D341Med (cell line): ENCODE results near the gene DIAPH3.

Source experiments
- DNase-seq: peaks from one replicate; pipeline ENCODE4 v3.0.0; 2012; ENCODE audit warnings: low spot score

Gene DIAPH3

GRCh38 chr13:59776924-59777690 lies 386.6 kb downstream of the DIAPH3 start:
- DNase-seq: no peak

DNA sequence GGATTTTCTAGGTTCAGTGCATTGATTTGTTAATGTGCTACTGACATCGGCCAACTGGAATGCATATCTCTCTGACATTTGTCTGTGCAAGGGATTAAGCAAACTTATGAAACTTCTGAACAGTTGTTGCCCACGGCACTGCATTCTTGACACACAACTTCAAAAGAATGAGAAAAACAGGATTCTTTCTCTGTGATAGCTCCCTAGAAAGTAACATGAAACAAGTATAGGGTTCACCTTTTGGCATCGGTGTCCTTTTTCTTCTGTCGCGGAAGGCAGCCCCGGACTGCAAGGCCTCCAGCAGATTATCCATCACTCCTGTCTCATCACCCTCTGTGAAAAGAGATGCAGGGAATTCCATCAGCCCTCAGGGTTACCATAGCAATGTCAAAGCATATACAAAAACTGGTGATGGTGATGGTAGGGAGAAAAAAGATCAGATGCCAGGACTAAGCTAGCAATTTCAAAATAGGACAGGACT lies 389.2 kb downstream of the DIAPH3 start:
- DNase-seq: no peak

GRCh38 chr13:59771272-59771671 lies 392.5 kb downstream of the DIAPH3 start:
- peak; percentile 46 for DNase-seq

DNA sequence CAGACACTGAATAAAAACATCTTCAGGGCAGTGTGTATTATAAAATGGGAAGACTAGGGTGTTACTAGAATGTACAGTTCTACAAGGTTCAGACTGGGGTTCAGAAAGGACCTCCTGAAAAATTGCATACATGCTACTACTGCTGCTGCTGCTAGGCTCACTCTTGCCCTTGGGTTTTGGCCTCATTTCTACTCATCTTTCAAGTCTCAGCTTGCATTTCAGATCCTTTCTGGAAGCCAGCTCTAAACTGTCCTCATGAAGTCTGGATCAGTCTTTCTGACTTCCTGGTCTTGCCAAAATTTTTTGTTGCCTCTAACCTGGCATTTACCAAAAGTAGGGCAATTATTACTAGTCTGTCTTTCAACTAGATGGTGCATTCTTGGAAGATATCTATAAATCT lies 393.3 kb downstream of the DIAPH3 start:
- no peak for DNase-seq

GRCh38 chr13:59766236-59766635 lies 397.5 kb downstream of the DIAPH3 start:
- no peak for DNase-seq

GRCh38 chr13:59755632-59756290 lies 408.0 kb downstream of the DIAPH3 start:
- DNase-seq: no peak

DNA sequence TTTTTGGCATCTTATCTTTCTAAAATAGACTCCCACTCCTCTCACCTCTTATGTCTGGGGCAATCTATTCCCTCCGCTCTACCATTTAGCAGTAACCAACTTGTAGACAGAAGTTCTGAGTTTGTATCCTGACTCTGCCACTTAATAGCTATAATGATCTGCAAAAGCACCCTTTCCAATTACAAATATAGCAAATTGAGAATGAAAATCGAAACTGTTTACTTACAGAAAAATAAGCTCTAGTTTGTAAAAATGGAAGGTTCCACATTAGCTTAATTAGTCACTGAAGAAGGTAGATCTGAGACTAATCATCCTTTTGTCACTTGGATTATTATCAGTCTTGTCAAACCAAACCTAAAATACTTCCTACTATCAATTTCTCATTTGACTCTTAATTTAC lies 409.3 kb downstream of the DIAPH3 start:
- DNase-seq: no peak

DNA sequence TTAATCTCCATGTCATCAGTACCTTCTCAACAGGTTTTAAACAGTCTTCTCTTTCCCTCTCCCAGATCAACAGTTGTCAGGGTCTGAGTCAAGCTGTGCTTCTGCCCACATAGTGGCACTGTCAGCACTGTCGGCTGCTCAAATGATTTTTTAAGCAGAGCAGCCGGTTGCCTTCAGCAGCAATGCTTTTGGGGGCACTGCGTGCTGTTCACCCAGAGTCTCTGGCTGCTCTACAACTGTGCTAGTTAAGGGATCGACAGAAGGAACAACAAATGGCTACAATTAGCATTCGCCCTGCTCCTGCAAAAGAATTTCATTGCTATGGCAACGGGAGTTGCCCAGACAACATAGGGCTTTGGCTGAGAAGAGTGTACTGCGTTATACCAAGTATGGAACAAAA lies 412.9 kb downstream of the DIAPH3 start:
- no peak for DNase-seq

GRCh38 chr13:59748046-59748445 lies 415.7 kb downstream of the DIAPH3 start:
- DNase-seq: no peak

GRCh38 chr13:59747529-59747928 lies 416.2 kb downstream of the DIAPH3 start:
- no peak for DNase-seq

DNA sequence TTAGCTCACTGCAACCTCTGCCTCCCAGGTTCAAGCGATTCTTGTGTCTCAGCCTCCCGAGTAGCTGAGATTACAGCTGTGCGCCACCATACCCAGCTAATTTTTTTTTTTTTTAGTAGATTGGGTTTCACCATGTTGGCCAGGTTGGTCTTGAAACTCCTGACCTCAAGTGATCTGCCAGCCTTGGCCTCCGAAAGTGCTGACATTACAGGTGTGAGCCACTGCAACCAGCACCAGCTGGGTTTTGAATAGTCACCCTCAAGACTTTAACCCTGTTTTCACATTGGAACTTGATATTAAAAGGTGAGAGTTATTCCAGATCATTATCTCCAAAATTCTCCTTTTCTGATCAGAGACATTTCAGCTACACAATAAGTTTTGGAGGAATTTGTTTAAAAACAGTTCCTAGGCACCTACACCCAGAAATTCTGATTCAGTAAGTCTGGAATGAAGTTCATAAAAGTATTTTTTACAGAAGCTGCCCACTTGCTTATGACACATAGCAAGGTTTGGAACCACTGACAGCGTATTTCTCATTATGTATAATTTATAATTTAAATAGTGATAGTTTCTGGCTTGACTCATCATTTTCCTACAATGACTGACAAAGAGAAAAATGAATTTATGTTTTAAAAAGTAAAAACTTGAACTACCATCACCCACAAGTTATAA lies 417.3 kb downstream of the DIAPH3 start:
- DNase-seq: no peak

DNA sequence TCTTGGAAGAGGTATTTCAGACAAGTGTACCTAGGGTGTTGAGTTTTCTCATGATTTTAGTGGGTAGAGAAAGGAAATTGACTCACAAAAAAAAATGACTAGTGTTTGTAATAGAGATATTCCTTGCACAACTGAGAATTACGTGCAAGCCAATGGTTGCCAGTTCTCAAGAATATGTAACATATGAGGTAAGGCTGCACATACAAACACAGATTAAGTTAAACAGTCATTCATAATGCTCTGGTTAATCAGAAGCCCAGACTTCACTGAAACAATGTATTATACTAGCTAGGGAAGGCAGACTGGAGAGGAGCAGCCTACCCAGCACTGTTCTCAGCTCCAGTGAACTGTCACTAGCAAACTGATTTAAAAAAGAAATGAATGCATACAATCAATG lies 418.3 kb downstream of the DIAPH3 start:
- DNase-seq: no peak

DNA sequence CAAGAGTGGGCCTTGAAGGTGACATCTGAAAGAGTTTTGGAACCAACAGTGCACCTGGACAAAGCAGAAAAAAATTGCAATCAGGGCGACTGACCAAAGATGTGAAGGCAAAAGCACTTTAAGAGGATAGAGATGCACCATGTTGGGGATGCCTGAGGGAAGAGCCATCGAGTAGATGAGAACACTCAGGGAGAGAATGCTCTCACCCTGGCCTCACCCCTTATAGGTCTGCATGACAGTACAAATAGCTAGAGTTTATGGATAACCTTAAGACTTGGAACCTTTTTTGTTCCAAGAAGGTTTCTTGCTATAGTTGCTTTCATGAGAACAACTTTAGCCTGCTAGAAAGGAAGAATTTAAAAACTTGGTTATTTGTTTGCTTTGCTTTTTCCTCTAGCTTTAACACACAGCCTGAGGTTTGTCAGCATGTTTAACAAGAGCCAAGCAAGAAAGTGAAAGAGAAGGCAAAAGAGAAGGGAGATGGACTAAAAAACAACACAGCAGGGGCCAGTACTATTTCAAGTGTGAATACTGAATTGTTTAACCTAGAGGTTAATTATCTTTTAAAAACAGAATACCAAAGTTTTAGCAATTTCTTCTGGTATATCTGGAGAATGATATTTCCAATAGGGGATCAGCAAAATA lies 418.9 kb downstream of the DIAPH3 start:
- DNase-seq: no peak

DNA sequence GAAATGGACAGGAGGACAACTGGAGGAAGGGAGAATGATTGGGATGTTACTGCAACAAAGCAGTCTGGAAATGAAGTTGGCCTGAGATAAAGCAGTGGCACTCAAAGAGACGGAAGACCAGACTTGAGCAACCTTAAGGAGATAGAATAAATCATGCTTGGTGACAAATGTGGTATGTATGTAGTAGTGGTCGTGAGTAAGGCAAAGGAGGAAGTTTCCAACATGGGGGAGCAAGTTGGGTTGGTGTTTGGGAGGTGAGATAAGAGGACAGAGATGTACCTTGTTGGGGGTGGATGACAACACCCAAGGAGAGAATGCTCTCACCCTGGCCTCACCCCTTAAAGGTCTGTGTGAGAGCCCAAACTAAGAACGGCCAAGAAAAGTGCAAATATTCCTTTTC lies 420.5 kb downstream of the DIAPH3 start:
- DNase-seq: no peak

DNA sequence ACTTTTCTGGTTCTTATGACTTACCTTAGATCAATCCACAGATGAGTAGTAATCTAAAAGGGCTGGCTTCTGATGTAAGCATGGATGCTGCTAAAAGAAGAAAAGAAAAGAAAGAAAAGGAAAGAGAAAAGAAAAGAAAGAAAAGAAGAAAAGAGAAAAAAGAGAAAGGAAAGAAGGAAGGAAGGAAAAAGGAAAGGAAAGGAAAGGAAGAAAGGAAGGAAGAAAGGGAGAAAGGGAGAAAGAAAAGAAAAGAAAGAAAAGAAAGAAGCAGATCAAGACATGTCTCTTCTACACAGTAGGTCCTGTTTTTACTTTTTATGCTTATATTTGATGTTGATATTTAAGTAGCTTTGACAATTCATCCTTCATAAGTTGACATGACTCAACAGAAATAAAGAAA lies 421.3 kb downstream of the DIAPH3 start:
- DNase-seq: no peak

- no peak for DNase-seq
Measured at GRCh38 chr13:59738921-59739320, 424.8 kb downstream of the DIAPH3 start.

DNA sequence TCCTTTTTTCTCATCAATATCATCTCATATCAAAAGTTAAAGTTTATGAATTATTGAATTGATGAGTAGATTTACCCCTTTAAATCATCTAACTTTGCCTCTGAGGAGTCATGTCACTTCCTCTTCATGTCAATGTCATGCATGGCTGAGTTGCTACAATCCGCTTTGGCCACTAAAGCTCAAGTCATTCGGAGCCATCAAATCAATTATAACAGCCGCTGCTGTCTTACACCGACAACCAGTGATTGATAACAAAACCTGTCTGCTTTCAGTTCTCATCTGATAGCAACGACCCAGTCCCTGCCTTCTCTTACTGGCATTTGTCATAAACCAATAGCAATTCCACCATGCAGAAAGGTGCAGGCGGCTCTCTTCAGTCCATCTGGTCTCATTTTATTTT lies 429.3 kb downstream of the DIAPH3 start:
- DNase-seq: peak; percentile 22

- DNase-seq: no peak
Measured at GRCh38 chr13:59733744-59734143, 430.0 kb downstream of the DIAPH3 start.

DNA sequence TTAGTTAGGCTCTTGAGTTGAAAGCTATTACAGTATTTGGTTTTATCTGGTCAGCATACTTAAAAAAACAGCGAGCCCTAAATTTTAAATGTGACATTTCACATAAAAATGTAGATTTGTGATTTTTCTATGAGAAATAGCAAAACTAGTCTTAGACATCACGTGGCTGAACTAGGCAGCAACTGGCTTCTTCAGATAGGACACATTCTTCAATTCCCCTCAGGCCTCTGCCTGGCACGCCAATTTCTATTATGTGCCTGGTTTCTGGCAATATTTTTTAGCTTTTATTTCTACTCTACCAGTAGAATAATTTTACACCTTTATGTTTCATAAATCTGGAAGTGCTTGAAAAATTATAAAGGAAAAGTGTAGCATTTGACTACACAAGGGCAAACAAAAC lies 433.7 kb downstream of the DIAPH3 start:
- DNase-seq: no peak

DNA sequence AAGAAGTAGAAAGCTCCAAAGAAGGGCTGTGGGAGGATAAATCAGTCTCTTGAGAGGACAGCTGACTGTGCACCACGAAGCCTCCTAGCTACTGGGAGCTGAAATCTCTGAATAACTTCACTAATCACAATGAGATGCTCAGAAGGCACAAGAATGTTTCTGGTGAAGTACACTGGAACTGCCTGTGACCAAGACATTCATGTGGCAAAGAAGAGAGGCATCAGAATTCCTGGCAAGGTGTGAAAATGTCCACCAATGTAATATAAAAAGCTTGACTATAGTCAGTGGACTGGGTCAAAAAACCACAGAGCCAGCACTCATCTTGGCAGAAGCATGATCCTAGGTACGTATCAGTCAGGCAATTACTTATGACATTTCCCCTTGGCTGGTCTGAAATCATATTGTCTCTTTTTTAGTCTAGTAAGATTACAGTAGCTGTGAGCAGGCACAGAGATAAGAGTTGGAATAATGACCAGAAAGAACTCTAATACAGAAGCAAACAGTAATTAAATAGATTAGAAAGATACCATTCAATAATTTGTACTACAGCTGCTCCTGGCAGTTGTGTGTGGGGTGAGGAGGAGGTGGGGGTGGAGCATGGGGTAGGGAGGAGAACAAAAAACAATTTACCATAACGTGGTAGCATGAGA lies 434.7 kb downstream of the DIAPH3 start:
- DNase-seq: no peak

GRCh38 chr13:59721926-59722910 lies 441.5 kb downstream of the DIAPH3 start:
- no peak for DNase-seq
